Endothelial cell (in vitro differentiated cells): ENCODE data around the gene TFR2. TPM values are rescaled to one million over a fixed set of nuclear protein-coding genes. Genes with fewer than 3 reads are reported as not detected.
A peak's percentile ranks its signal among the peaks of the same experiment; 100 is the strongest.

Experiments used
- DNase-seq: peaks from one replicate; pipeline ENCODE4 v3.0.0; 2021; ENCODE audit warnings: low spot score
- H3K27ac Mint-ChIP-seq: one replicate; pipeline ENCODE4 v1.8.0; 2021; ENCODE audit warnings: mixed read lengths, inconsistent platforms; ENCODE audit not compliant: unreplicated experiment
- H3K27me3 Mint-ChIP-seq: one replicate; pipeline ENCODE4 v1.8.0; 2021; ENCODE audit warnings: mild to moderate bottlenecking, moderate library complexity, mixed read lengths, inconsistent platforms; ENCODE audit not compliant: unreplicated experiment
- H3K36me3 Mint-ChIP-seq: one replicate; pipeline ENCODE4 v1.8.0; 2021; ENCODE audit warnings: mild to moderate bottlenecking, low read depth, mixed read lengths, inconsistent platforms; ENCODE audit not compliant: unreplicated experiment
- H3K4me1 Mint-ChIP-seq: one replicate; pipeline ENCODE4 v1.8.0; 2021; ENCODE audit warnings: mild to moderate bottlenecking, mixed read lengths, inconsistent platforms; ENCODE audit not compliant: unreplicated experiment
- H3K4me3 Mint-ChIP-seq: one replicate; pipeline ENCODE4 v1.8.0; 2021; ENCODE audit warnings: mild to moderate bottlenecking, mixed read lengths, inconsistent platforms; ENCODE audit not compliant: unreplicated experiment
- H3K9me3 Mint-ChIP-seq: one replicate; pipeline ENCODE4 v1.8.0; 2021; ENCODE audit warnings: mixed read lengths, inconsistent platforms; ENCODE audit not compliant: unreplicated experiment
- CTCF ChIP-seq: fragments of 200-600 bp; sonication (generic); IDR thresholded peaks from one replicate; pipeline ENCODE4 v1.5.0; 2021; ENCODE audit warnings: antibody characterized with exemption; ENCODE audit not compliant: unreplicated experiment
- total RNA-seq: library from RNA; stranded (reverse); fragmentation: NEBNext Ultra II Directional; extraction: Animal tissue kit (Norgen Biotek cat#: 25700); gene quantifications from one replicate; pipeline ENCODE4 v1.2.1, GENCODE V29; 2021; ENCODE audit not compliant: unreplicated experiment

The TFR2 gene
- total RNA-seq, 1 donor from 2014 or later = 1.0 TPM

- Mint-ChIP-seq H3K4me1 (no peaks in the 10 kb centered on the region), H3K9me3 (no peaks in the 10 kb centered on the region), H3K36me3 (no peaks in the 10 kb centered on the region), H3K27ac (no peak overlapping the region), H3K27me3 (no peaks in the 10 kb centered on the region), H3K4me3 (no peak overlapping the region)
- TF ChIP-seq CTCF = no peak
- no peak for DNase-seq
Observed at GRCh38 chr7:100639995-100640516, 1.3 kb downstream of the TFR2 start.

GRCh38 chr7:100632951-100633717 is 8.2 kb downstream of the TFR2 start:
- no peak overlapping the region for H3K4me3 Mint-ChIP-seq
- H3K36me3 Mint-ChIP-seq = no peaks in the 10 kb centered on the region
- peak; percentile 50 for DNase-seq
- no peak overlapping the region for H3K27ac Mint-ChIP-seq
- H3K4me1 Mint-ChIP-seq = peaks cover 6% of the 10 kb centered on the region
- no peaks in the 10 kb centered on the region for H3K9me3 Mint-ChIP-seq
- TF ChIP-seq CTCF = peak; percentile 31
- H3K27me3 Mint-ChIP-seq = peaks cover 7% of the 10 kb centered on the region

- Mint-ChIP-seq H3K27ac (no peak overlapping the region), H3K27me3 (peaks cover 10% of the 10 kb centered on the region), H3K4me1 (peaks cover 6% of the 10 kb centered on the region), H3K4me3 (no peak overlapping the region), H3K9me3 (no peaks in the 10 kb centered on the region), H3K36me3 (no peaks in the 10 kb centered on the region)
- no peak for DNase-seq
- no peak for TF ChIP-seq CTCF
Observed at GRCh38 chr7:100630066-100630465, 11.3 kb downstream of the TFR2 start.

DNA sequence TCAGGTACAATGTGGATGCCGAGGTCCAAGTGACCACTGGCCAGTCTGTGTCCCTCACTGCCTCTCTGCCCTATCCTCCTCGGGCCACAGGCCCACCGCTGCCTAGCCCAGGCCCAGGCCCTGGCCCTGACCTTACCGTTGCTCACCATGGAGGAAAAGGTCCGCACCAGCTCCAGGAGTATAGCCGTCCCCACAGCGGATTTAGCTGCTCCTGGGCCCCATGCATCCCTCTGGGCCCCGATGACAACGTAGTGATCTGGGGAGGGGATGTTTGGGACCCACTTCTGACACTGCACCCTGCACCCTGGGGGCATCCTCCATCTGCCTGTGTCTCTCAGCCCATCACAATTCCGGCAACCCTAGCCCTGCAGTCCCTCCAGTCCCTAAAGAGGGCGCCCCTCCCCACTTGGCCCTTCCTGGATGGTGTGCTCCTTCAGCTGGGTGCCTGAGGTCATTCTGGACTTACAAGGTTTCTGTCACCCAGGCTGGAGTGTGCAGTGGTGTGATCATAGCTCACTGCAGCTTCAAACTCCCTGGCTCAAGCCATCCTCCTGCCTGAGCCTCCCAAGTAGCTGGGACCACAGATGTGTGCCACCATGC is 12.1 kb downstream of the TFR2 start:
- Mint-ChIP-seq H3K4me3 (no peak overlapping the region), H3K27me3 (peaks cover 11% of the 10 kb centered on the region), H3K9me3 (no peaks in the 10 kb centered on the region), H3K27ac (no peak overlapping the region), H3K36me3 (no peaks in the 10 kb centered on the region), H3K4me1 (peaks cover 6% of the 10 kb centered on the region)
- peak; percentile 44 for TF ChIP-seq CTCF
- peak; percentile 71 for DNase-seq

GRCh38 chr7:100627238-100627549 is 14.2 kb downstream of the TFR2 start:
- no peaks in the 10 kb centered on the region for H3K9me3 Mint-ChIP-seq
- no peak overlapping the region for H3K27ac Mint-ChIP-seq
- DNase-seq = no peak
- H3K27me3 Mint-ChIP-seq = peaks cover 9% of the 10 kb centered on the region
- peaks cover under 1% of the 10 kb centered on the region for H3K36me3 Mint-ChIP-seq
- no peak overlapping the region for H3K4me3 Mint-ChIP-seq
- H3K4me1 Mint-ChIP-seq = peaks cover 1% of the 10 kb centered on the region
- TF ChIP-seq CTCF = no peak
